Activated naive CD4-positive, alpha-beta T cell treated with anti-CD3 and anti-CD28 coated beads, Interleukin-2, amount 50 U/mL, for 24 hours (primary cell): ENCODE measurements around the gene P2RX7.
A peak's percentile ranks its signal among the peaks of the same experiment; 100 is the strongest.

Experiments used
- H3K27ac Mint-ChIP-seq: one replicate; pipeline ENCODE4 v1.8.0; 2021; ENCODE audit warnings: mild to moderate bottlenecking, mixed read lengths
- H3K27me3 Mint-ChIP-seq: one replicate; pipeline ENCODE4 v1.8.0; 2021; ENCODE audit warnings: mixed read lengths
- H3K36me3 Mint-ChIP-seq: one replicate; pipeline ENCODE4 v1.8.0; 2021; ENCODE audit warnings: mixed read lengths
- H3K4me1 Mint-ChIP-seq: one replicate; pipeline ENCODE4 v1.8.0; 2021; ENCODE audit warnings: mixed read lengths
- H3K4me3 Mint-ChIP-seq: one replicate; pipeline ENCODE4 v1.8.0; 2021; ENCODE audit warnings: mild to moderate bottlenecking, mixed read lengths
- H3K9me3 Mint-ChIP-seq: one replicate; pipeline ENCODE4 v1.8.0; 2021; ENCODE audit warnings: mixed read lengths

The P2RX7 gene

DNA sequence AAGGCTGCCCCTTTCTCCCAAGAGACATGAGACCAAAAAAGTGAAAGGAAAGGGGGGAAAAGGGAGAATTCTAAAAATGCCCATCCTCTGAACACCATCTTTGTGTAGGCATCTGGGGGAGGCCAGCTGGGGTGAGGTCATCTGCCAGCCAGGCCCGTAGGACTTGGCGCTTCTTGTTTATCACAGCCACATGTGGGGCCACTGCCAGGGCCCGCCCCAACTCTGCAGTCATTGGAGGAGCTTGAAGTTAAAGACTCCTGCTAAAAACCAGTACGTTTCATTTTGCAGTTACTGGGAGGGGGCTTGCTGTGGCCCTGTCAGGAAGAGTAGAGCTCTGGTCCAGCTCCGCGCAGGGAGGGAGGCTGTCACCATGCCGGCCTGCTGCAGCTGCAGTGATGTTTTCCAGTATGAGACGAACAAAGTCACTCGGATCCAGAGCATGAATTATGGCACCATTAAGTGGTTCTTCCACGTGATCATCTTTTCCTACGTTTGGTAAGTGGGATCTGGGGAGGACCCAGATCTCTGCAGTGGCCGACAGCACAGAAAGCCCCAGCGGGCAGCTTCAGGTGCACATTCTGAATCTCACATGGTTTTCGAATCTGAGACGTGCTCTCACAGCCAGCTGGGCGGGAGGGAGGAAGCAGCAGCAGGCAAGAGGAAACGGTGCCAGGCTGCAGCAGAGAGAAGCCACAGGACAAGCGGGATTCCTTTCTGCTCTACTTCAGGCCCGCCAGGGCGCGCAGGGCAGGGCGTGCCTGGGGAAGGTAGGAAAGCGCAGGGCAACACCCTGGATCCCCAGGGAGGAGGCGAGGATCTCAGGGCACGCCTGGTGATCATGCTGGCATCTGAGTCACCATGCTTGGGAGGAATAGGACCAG is at the start of gene P2RX7:
Gene P2RX7 (plus strand): TSS at position 276 of the 881 bp plus-strand sequence. CDS start 95 bp downstream, at position 371.
- H3K27ac Mint-ChIP-seq = peak within 1 kb of the TSS; percentile 81
- H3K9me3 Mint-ChIP-seq = peaks cover 4% of the 10 kb centered on the region
- peaks cover 66% of the 10 kb centered on the region for H3K4me1 Mint-ChIP-seq
- peaks cover 2% of the 10 kb centered on the region for H3K36me3 Mint-ChIP-seq
- H3K4me3 Mint-ChIP-seq = peak within 1 kb of the TSS; percentile 91
- H3K27me3 Mint-ChIP-seq = no peaks in the 10 kb centered on the region

DNA sequence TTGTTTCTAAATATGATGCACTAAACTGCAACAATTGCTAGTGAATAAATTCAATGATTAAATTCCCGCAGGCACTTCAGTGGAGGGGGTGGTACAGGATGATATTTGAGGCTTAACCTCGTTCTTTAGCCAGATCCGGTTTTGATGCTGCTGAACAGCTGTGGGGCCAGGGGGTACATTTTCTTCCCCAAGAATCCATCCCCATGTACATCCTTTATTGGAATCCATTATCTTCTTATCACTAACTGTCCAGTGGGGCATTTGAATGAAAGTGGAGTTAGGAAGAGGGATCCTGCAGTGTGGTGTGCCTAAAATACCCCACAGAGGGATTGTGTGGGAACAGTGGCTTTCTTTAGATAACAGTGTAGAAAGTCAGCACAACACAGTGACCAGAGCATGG is 48.4 kb upstream of the P2RX7 start:
- Mint-ChIP-seq H3K4me1 (peaks cover 16% of the 10 kb centered on the region), H3K9me3 (no peaks in the 10 kb centered on the region), H3K27ac (no peak overlapping the region), H3K27me3 (no peaks in the 10 kb centered on the region), H3K4me3 (no peak overlapping the region), H3K36me3 (no peaks in the 10 kb centered on the region)

DNA sequence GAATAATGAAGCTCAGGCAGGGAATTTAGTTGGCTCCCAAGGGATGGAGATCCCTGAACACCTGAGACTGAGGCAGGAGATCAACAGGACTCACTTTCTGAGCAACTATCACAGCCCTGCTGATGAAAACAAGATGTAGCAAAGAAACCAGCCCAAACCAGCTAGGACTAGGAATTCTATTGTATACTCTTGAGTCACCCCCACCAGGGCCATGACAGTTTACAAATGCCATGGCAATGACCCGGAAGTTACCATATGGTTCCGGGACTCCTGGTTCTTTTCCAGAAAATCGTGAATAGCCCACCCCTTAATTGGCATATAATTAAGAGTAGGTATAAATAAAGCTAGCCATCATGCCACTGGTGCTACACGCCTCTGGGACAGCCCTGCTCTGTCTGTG is 47.6 kb upstream of the P2RX7 start:
- no peaks in the 10 kb centered on the region for H3K36me3 Mint-ChIP-seq
- H3K27ac Mint-ChIP-seq = no peak overlapping the region
- H3K4me1 Mint-ChIP-seq = peaks cover 19% of the 10 kb centered on the region
- no peaks in the 10 kb centered on the region for H3K27me3 Mint-ChIP-seq
- H3K4me3 Mint-ChIP-seq = no peak overlapping the region
- no peaks in the 10 kb centered on the region for H3K9me3 Mint-ChIP-seq

DNA sequence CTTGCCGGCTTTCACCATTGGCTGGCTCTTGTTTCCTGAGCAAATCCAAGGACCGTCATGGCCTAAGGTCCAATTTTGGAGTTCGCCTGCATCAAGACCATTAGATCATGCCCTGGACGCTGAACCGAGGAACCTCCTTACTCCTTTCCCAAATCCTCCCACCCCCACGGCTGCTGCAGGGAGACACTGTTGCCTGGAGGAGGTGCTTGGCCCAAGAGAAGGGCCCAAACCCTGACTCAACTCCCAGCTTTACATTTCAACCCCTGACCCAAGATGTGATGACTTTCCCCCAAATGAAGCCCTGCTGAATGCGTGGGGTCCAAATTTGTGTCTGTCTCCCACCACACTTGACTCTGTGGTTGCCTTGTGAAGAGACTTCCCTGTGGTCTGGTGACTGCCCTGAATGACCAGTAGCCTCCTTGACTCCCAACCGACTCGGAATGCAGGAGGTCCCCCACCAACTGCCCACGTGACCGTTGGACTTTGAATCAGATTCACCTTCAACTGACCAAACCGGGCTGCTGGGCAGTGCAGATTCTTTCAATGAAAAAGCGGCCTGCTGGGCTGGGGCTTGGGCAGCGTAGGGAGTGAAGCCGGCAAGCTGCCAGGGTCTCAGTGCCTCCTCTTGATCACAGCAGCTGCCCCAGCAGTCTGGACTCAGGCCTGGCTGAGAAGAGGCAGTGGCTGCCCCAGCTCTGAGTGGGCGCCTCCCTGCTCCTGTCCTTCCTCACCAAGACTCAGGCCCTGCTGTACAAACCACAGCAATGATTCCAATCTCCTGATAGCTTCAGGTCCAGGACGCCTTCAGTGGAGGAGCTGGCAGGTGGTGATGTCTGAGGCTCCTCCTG is 46.9 kb upstream of the P2RX7 start:
- H3K27me3 Mint-ChIP-seq = no peaks in the 10 kb centered on the region
- no peak overlapping the region for H3K4me3 Mint-ChIP-seq
- H3K27ac Mint-ChIP-seq = no peak overlapping the region
- peaks cover 22% of the 10 kb centered on the region for H3K4me1 Mint-ChIP-seq
- H3K36me3 Mint-ChIP-seq = no peaks in the 10 kb centered on the region
- no peaks in the 10 kb centered on the region for H3K9me3 Mint-ChIP-seq

DNA sequence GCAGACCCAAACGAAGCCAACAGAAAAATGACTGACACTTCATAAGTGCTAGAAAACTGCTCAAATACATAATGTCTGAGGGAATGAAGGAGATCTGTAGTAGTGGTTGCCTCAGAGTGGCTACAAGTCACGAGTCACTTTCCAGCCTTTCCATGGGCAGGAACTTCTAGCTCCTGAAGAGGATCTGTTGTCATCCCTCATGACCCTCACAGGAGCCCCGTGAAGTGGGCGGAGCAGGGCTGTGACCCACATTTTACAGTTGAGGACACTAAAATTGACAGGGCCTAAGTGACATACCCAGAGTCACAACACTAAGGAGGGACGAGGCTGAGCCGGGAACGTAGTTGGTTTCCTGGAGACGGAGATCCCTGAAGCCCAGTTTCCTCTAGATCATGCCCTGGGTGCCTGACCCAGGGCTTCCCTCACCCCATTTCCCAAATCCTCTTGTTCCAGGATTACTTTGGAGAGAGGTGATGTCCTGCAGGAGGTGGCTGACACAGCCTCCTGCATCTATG is 45.8 kb upstream of the P2RX7 start:
- Mint-ChIP-seq H3K36me3 (no peaks in the 10 kb centered on the region), H3K4me3 (no peak overlapping the region), H3K4me1 (peaks cover 31% of the 10 kb centered on the region), H3K27ac (no peak overlapping the region), H3K27me3 (no peaks in the 10 kb centered on the region), H3K9me3 (no peaks in the 10 kb centered on the region)

DNA sequence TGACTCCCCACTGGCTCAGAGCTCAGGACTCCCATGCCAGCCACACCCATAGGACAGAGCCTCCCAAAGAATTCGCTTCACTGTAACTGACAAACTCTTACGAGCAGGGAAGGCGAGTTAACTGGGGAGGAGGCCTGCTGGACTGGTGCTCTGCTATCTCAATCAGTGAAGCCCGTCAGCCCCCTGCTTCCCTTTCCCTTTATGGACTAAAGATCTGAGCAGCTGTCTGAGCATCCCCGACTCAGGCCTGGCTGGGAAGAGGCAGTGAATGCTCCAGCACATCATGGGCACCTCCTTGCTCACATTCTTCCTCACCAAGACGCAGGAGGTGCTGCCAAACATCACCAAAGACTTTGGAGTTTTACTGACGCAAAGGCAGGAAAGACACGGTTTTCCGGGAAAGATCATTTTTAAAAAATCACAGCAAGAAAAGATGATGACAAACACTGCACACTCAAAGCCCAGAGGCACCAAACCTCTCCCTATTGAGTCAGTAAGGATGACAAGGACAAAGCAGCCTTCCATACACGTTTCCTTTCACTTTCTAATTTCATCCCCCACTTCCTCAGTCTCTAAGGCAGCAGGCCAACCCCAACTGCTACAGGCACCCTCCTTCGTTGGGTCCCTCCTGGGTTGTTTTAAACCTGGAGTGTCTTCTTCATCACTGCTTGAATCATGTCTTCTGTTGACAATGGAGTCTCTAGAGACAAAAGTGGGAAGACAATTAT is 45.0 kb upstream of the P2RX7 start:
- peaks cover 39% of the 10 kb centered on the region for H3K4me1 Mint-ChIP-seq
- no peaks in the 10 kb centered on the region for H3K36me3 Mint-ChIP-seq
- no peaks in the 10 kb centered on the region for H3K27me3 Mint-ChIP-seq
- H3K27ac Mint-ChIP-seq = no peak overlapping the region
- no peaks in the 10 kb centered on the region for H3K9me3 Mint-ChIP-seq
- no peak overlapping the region for H3K4me3 Mint-ChIP-seq

DNA sequence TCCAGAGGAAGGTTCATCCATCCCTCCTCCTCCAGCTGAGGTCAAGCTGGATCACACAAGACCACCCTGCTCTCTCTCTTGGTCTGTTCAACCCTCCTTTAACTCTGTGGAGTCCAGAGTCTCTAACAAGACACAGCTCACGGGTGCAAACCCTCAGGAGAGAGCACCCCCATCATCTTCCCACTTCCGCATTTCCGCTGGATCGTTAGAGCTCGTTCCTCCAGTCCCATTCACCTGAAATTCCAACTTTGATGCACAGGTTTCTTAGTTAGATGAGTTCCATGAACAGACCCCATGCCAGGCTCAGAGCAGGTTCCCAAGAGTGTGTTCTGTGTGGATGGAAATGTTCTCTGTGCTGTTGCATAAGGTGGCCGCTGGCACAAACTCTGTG is 44.5 kb upstream of the P2RX7 start:
- H3K4me1 Mint-ChIP-seq = peaks cover 44% of the 10 kb centered on the region
- no peak overlapping the region for H3K27ac Mint-ChIP-seq
- no peaks in the 10 kb centered on the region for H3K9me3 Mint-ChIP-seq
- no peaks in the 10 kb centered on the region for H3K27me3 Mint-ChIP-seq
- no peaks in the 10 kb centered on the region for H3K36me3 Mint-ChIP-seq
- H3K4me3 Mint-ChIP-seq = no peak overlapping the region

DNA sequence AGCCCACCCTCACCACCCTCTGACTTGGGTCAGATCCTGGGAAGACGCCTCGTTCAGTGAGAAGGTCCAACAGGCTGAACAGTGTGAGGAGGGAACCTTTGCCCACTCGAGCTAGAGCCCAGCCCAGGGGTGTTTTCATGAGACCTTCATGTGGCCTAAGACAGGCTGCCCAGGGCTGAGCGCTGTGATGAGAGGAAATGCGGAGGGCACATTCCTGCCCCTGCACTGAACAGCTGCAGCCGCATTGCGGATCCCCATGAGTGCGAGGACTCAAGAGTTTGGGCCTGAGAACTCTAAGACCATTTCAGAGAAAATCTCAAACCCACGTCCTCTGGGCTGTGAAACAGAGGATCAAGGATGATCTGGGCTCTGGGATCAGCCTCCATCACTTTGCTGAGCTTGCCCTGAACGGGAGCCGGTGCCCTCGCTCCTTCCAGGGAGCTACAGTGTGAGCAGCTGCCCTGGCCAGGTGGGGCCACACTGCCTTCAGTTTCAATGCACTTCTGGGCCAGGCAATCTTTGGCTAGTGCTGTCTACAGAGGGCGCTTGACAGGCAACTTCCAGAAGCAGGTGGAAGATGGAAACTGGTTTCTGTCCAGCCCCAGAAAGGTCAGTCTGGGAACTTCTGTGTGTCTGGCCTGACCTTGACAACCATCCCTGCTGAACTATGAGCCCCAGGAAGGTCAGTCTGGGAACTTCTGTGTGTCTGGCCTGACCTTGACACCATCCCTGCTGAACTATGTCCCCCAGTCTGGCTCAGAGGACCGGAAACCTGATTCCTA is 43.5 kb upstream of the P2RX7 start:
- Mint-ChIP-seq H3K27ac (no peak overlapping the region), H3K9me3 (no peaks in the 10 kb centered on the region), H3K4me1 (peaks cover 50% of the 10 kb centered on the region)

DNA sequence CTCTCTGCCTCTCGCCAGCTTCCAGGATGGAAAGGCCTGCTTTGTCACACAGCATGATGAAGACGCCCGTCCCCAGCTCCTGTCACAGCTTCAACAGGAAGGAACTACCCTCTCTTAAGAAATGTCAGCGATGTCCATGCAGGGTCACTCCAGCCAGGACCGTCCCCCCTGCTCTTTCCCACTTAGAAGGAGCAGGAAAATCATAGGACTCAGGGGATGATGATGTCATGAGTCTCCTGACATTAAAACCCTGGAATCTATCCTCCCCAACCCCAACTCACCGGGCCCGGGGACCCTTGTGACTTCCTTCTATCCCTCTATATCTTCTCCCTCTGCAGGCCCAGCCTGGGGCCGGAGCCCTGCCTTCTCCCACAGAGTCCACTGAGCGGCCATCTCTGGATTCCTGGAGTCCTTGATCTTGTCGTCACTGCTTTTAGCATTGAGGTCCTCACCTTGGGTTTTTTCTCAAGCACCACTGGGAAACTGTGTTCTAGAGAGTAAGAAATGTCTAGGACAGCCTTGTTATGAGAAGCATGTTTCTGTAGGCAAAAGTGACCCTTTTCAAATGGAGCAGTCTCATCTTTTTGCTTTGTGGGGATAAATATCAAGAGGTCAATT is 42.8 kb upstream of the P2RX7 start:
- peak overlapping the region; percentile 8 for H3K27ac Mint-ChIP-seq
- no peaks in the 10 kb centered on the region for H3K36me3 Mint-ChIP-seq
- H3K27me3 Mint-ChIP-seq = no peaks in the 10 kb centered on the region
- H3K4me3 Mint-ChIP-seq = no peak overlapping the region
- no peaks in the 10 kb centered on the region for H3K9me3 Mint-ChIP-seq
- peaks cover 55% of the 10 kb centered on the region for H3K4me1 Mint-ChIP-seq

More for the DNA sequence above, 43.5 kb upstream of the P2RX7 start:
- Mint-ChIP-seq H3K4me3 (no peak overlapping the region), H3K36me3 (no peaks in the 10 kb centered on the region), H3K27me3 (no peaks in the 10 kb centered on the region)

DNA sequence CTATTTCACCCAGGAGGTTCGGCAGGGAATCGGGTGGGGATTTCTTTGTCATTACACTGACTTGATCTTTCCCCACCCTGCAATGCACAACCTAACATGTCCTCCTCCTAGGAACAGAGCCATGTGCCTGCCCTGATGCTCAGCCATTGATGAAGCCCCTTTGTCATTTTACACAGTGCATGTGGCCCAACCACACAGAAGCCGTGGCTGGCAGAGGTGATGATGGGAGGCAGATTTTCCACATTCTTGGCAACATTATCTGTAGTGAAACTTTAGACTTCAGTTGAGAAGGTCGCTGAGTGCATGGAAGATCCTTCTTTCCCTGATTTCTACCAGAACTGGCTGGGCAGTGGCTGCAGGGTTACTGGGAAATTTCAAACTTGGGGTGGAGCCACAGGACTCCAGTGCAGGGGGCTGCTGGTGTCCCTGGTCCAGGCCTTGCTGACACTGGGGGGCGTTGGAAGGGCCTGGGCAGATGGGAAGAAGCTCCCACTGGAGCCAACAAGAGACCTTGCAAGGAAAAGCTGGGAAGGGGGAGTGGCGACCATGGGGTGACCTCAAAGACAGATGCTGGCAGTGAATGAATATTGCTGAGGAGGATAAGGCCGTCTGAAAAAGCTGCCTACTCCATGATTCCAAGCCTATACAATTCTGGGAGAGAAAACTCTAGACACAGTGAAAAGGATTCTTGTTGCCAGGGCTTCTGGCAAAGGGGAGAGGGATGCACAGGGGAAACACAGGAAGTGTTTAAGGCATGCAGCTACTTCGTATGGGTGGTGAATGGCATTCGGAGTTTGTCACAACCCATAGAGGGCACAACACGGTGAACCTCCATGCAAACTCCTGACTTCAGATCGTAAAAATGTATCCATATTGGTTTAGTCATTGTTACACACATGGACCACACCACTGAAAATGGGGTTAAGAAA is 41.8 kb upstream of the P2RX7 start:
- no peaks in the 10 kb centered on the region for H3K27me3 Mint-ChIP-seq
- H3K36me3 Mint-ChIP-seq = no peaks in the 10 kb centered on the region
- H3K9me3 Mint-ChIP-seq = no peaks in the 10 kb centered on the region
- peaks cover 65% of the 10 kb centered on the region for H3K4me1 Mint-ChIP-seq
- no peak overlapping the region for H3K4me3 Mint-ChIP-seq
- no peak overlapping the region for H3K27ac Mint-ChIP-seq

DNA sequence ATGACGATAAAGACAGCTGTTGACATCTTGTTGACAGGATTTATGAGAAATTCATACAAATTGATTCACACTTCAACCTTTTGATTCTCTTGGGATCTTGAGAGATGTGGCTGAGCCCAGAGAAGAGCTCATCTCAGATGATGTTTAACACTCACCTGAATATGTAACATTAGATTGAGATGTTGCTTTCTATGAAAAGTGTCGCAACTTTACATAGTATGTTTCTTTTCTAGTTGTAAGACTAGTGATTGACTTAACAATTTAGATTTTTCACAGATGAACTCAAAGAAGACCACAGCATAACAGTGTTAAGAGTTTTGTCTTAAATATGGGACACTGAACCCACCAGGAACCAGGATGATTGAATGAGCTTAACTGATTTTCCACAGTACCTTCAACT is 40.6 kb upstream of the P2RX7 start:
- H3K4me3 Mint-ChIP-seq = peak overlapping the region; percentile 16
- H3K4me1 Mint-ChIP-seq = peaks cover 72% of the 10 kb centered on the region

DNA sequence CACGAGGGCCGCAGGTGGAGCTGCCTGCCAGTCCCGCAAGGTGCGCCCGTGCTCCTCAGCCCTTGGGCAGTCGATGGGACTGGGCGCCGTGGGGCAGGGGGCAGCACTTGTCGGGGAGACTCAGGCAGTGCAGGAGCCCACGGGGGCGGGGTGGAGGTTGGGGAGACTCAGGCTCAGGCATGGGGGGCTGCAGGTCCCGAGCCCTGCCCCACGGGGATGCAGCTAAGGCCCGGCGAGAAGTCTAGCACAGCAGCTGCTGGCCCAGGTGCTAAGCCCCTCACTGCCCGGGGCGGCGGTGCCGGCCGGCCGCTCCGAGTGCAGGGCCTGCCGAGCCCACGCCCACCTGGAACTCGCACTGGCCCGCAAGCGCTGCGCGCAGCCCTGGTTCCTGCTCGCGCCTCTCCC is 39.2 kb upstream of the P2RX7 start:
- Mint-ChIP-seq H3K4me3 (no peak overlapping the region), H3K27me3 (no peaks in the 10 kb centered on the region), H3K9me3 (no peaks in the 10 kb centered on the region), H3K36me3 (no peaks in the 10 kb centered on the region), H3K27ac (no peak overlapping the region), H3K4me1 (peaks cover 58% of the 10 kb centered on the region)

More for the DNA sequence above, 40.6 kb upstream of the P2RX7 start:
- Mint-ChIP-seq H3K9me3 (no peaks in the 10 kb centered on the region), H3K27ac (no peak overlapping the region), H3K36me3 (no peaks in the 10 kb centered on the region), H3K27me3 (no peaks in the 10 kb centered on the region)

DNA sequence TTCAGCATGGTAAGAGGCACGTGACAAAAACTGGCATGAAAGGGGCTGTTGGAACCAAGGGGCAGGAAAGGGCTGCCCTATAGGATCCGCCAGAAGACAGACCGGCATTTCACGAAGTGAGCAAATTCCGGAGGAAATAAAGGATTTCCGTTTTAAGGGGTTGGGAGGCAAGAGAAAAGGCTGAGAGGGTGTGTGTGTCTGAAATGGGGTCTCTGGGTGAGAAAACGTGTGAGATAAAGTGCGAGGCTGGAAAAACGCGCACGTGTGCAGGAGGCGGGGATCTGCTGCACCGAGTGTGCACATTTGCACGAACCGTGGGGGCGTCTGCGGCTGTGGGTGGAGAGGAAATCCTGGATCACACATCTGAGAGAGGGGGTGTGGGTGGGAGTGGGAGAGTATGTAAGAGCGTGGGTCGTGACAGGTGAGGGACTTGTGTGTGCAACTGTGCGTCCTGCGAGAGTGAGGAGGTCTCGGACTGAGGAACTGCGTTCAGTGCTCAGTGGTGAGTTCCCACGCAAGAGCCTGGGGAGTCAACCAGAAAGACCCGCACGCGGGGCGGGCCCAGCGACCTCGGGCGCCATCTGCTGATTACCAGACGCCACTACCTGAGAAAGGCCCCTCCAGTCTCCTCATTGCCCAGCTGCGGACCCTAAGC is 37.0 kb upstream of the P2RX7 start:
- Mint-ChIP-seq H3K27me3 (no peaks in the 10 kb centered on the region), H3K27ac (peak overlapping the region; percentile 41), H3K4me3 (peak overlapping the region; percentile 87), H3K36me3 (no peaks in the 10 kb centered on the region), H3K9me3 (no peaks in the 10 kb centered on the region), H3K4me1 (peaks cover 50% of the 10 kb centered on the region)
